Neuronal stem cell (in vitro differentiated cells): ENCODE results near the gene TENT5A.

Source experiments
- DNase-seq: peaks from one replicate; pipeline ENCODE4 v3.0.0-alpha.2; 2013; ENCODE audit warnings: low spot score
- H2AFZ ChIP-seq: one replicate; pipeline ENCODE4 v1.6.1; 2013; ENCODE audit warnings: mild to moderate bottlenecking, low read length, inconsistent platforms
- H2AK5ac ChIP-seq: 2 replicates; pipeline ENCODE4 v1.6.1; 2013; ENCODE audit warnings: low read depth, mild to moderate bottlenecking, inconsistent platforms, low read length, moderate library complexity, mixed read lengths
- H2BK120ac ChIP-seq: 2 replicates; pipeline ENCODE4 v1.6.1; 2013; ENCODE audit warnings: low read depth, mild to moderate bottlenecking, inconsistent platforms, low read length, moderate library complexity, mixed read lengths
- H2BK12ac ChIP-seq: one replicate; pipeline ENCODE4 v1.6.1; 2013; ENCODE audit warnings: low read length, inconsistent platforms
- H2BK15ac ChIP-seq: 2 replicates; pipeline ENCODE4 v1.6.1; 2013; ENCODE audit warnings: mild to moderate bottlenecking, low read length, inconsistent platforms, mixed read lengths
- H2BK5ac ChIP-seq: one replicate; pipeline ENCODE4 v1.6.1; 2013; ENCODE audit warnings: inconsistent platforms, mild to moderate bottlenecking, low read length, moderate library complexity
- H3K14ac ChIP-seq: one replicate; pipeline ENCODE4 v1.6.1; 2013; ENCODE audit warnings: low read length, inconsistent platforms
- H3K18ac ChIP-seq: 2 replicates; pipeline ENCODE4 v1.6.1; 2013; ENCODE audit warnings: low read length, inconsistent platforms
- H3K23ac ChIP-seq: 2 replicates; pipeline ENCODE4 v1.6.1; 2013; ENCODE audit warnings: low read depth, mild to moderate bottlenecking, mixed read lengths, low read length, inconsistent platforms; ENCODE audit not compliant: poor library complexity
- H3K27ac ChIP-seq: replicated peaks from 3 replicates; pipeline ENCODE4 v1.5.1; 2013; ENCODE audit warnings: low read length, inconsistent platforms
- H3K27me3 ChIP-seq, 3 experiments: 2 replicates each; pipeline ENCODE4 v1.6.1; 2013; ENCODE audit warnings: low read length in 3 of 3, mild to moderate bottlenecking in 2 of 3, inconsistent platforms in 1 of 3, low read depth in 1 of 3, mixed read lengths in 1 of 3, moderate library complexity in 1 of 3; ENCODE audit not compliant: control insufficient read depth in 3 of 3, insufficient read depth in 3 of 3
- H3K36me3 ChIP-seq, 2 donors: replicated peaks in 1 of 2; 2 replicates each; pipeline ENCODE4 v1.6.1; 2013; ENCODE audit warnings: low read length in 2 of 2; ENCODE audit not compliant: control insufficient read depth in 2 of 2, insufficient read depth in 2 of 2
- H3K4ac ChIP-seq: 2 replicates; pipeline ENCODE4 v1.6.1; 2013; ENCODE audit warnings: inconsistent platforms, mild to moderate bottlenecking, low read length, moderate library complexity
- H3K4me1 ChIP-seq, 2 donors: 1 replicate in 1 of 2; 2 replicates in 1 of 2; pipeline ENCODE4 v1.6.1; 2013; ENCODE audit warnings: low read length in 2 of 2, low read depth in 1 of 2; ENCODE audit not compliant: control insufficient read depth in 2 of 2, insufficient read depth in 1 of 2
- H3K4me2 ChIP-seq: one replicate; pipeline ENCODE4 v1.6.1; 2013; ENCODE audit warnings: mild to moderate bottlenecking, low read length, inconsistent platforms; ENCODE audit not compliant: insufficient read depth, poor library complexity, severe bottlenecking
- H3K4me3 ChIP-seq, 2 donors: 2 replicates each; pipeline ENCODE4 v1.5.1; 2013; ENCODE audit warnings: low read length in 2 of 2, mild to moderate bottlenecking in 2 of 2, inconsistent platforms in 1 of 2, moderate library complexity in 1 of 2
- H3K79me1 ChIP-seq: one replicate; pipeline ENCODE4 v1.6.1; 2013; ENCODE audit warnings: low read depth, mild to moderate bottlenecking, inconsistent platforms, low read length, moderate library complexity
- H3K9ac ChIP-seq: one replicate; pipeline ENCODE4 v1.6.1; 2013; ENCODE audit warnings: mild to moderate bottlenecking, low read depth, low read length, inconsistent platforms; ENCODE audit not compliant: poor library complexity
- H3K9me3 ChIP-seq, 2 donors: replicated peaks in 1 of 2; 2 replicates each; pipeline versions ENCODE3 to v1.6.1; 2013; ENCODE audit warnings: low read length in 2 of 2, mild to moderate bottlenecking in 2 of 2, inconsistent platforms in 1 of 2, low read depth in 1 of 2, mixed read lengths in 1 of 2, moderate library complexity in 1 of 2; ENCODE audit not compliant: control insufficient read depth in 2 of 2, insufficient read depth in 1 of 2
- H4K8ac ChIP-seq: one replicate; pipeline ENCODE4 v1.6.1; 2013; ENCODE audit warnings: low read depth, mild to moderate bottlenecking, inconsistent platforms, low read length, moderate library complexity
- H4K91ac ChIP-seq: one replicate; pipeline ENCODE4 v1.6.1; 2013; ENCODE audit warnings: low read length, low read depth, mild to moderate bottlenecking, inconsistent platforms; ENCODE audit not compliant: poor library complexity
- WGBS, 2 donors: extraction: QIAGEN DNeasy Blood & Tissue Kit; methylation state at CpG; one replicate each; pipeline ENCODE4 v1.1.7; 2013; ENCODE audit warnings: missing lambda C conversion rate in 2 of 2, mixed read lengths in 1 of 2; ENCODE audit not compliant: insufficient read length in 2 of 2, insufficient replicate concordance in 1 of 2; ENCODE audit errors: extremely low coverage in 2 of 2; 5-methylcytosine and 5-hydroxymethylcytosine counted together

Gene TENT5A

DNA sequence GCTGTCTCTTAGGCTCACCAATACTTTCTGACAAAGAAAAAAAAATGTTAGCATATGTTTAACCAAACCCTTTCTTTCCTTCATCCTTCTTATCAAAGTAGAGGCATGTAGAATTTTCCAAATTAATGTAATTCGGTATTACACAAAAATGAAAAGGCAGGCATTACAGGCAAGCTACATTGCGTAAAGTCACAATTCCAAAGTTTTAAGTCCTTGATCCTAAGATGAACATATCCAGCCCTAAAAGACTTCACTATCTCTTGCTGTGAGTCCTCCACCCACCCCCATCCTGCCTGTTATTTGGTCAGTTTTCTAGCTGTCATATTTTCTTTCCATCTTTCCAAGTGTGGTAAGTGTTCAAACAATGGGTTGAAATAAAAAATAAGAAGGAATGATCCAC lies 12.1 kb upstream of the TENT5A start:
- Histone ChIP-seq H4K8ac (no peak overlapping the region), H3K4me1 (peaks cover 0 to 3% of the 10 kb centered on the region in 2 donors), H3K9me3 (no peaks in the 10 kb centered on the region), H3K27me3 (no peaks in the 10 kb centered on the region), H2AFZ (no peak overlapping the region), H2BK5ac (no peak overlapping the region), H2AK5ac (no peak overlapping the region), H3K36me3 (no peaks in the 10 kb centered on the region), H4K91ac (no peak overlapping the region), H3K14ac (no peak overlapping the region), H3K4ac (no peak overlapping the region), H2BK12ac (no peak overlapping the region), H3K4me2 (no peak overlapping the region), H3K18ac (no peak overlapping the region), H3K79me1 (no peaks in the 10 kb centered on the region), H2BK120ac (no peak overlapping the region), H2BK15ac (no peak overlapping the region), H3K4me3 (no peak overlapping the region), H3K27ac (no peak overlapping the region), H3K23ac (no peak overlapping the region), H3K9ac (no peak overlapping the region)
- no CpG with 5 or more reads among the region's 2 CpGs for WGBS, 2 donors
- no peak for DNase-seq

DNA sequence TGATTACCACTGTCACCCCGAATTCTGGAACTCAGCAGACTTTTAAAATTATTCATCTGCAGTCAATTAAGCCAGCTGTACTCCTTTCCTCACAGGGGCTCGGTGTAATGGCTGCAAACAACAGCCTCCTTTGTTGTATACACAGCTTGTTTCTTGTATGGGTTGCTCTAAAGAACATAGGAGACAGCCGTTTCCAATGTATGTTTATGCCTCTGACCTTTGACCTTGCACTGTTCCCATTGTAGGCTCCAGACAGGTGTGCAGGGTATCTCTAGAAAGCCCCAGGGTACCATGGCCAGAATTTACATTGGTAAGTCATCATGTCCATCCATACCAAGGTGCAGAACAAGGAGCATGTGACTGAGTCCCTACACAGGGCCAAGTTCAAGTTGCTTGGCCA lies 11.5 kb upstream of the TENT5A start:
- no peak for DNase-seq
- H2AK5ac ChIP-seq: no peak overlapping the region
- no peak overlapping the region for H2BK120ac ChIP-seq
- no peak overlapping the region for H4K8ac ChIP-seq
- H3K27ac ChIP-seq: no peak overlapping the region
- H3K79me1 ChIP-seq: no peaks in the 10 kb centered on the region
- H2BK12ac ChIP-seq: no peak overlapping the region
- no peak overlapping the region for H3K18ac ChIP-seq
- no peaks in the 10 kb centered on the region for H3K36me3 ChIP-seq
- no peak overlapping the region for H3K4me3 ChIP-seq
- H3K14ac ChIP-seq: no peak overlapping the region
- H2AFZ ChIP-seq: no peak overlapping the region
- H3K23ac ChIP-seq: no peak overlapping the region
- H3K4me2 ChIP-seq: no peak overlapping the region
- H3K9me3 ChIP-seq: no peaks in the 10 kb centered on the region
- H3K27me3 ChIP-seq: no peaks in the 10 kb centered on the region
- no CpG with 5 or more reads among the region's 3 CpGs for WGBS, 2 donors
- no peak overlapping the region for H4K91ac ChIP-seq
- no peak overlapping the region for H3K9ac ChIP-seq
- H3K4me1 ChIP-seq: peaks cover 0 to 3% of the 10 kb centered on the region in 2 donors
- H2BK5ac ChIP-seq: no peak overlapping the region
- no peak overlapping the region for H3K4ac ChIP-seq
- no peak overlapping the region for H2BK15ac ChIP-seq

DNA sequence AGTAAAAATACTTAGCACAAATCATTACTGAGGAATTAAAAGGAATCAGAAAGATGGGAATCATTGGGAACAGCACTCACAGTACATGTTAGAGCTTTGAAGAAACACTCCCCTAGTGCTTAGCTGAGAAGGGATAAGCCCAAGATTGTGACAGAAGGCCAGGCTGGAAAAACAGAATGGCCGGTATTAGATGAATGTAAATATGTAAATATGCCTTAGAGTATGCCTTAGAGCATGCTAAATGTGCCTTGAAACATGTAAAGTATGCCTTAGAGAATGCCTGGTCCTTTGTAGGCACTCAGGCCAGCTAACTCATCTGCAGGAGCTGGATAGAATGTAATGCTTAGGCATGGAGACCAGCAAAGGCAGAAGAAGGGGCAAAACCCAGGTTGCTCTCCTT lies 10.6 kb upstream of the TENT5A start:
- Histone ChIP-seq H4K8ac (no peak overlapping the region), H2BK15ac (no peak overlapping the region), H2BK12ac (no peak overlapping the region), H3K4me1 (peaks cover 0 to 3% of the 10 kb centered on the region in 2 donors), H3K14ac (no peak overlapping the region), H2AK5ac (no peak overlapping the region), H3K27ac (no peak overlapping the region), H3K4me3 (no peak overlapping the region), H4K91ac (no peak overlapping the region), H3K9me3 (no peaks in the 10 kb centered on the region), H3K27me3 (no peaks in the 10 kb centered on the region), H3K4ac (no peak overlapping the region), H3K23ac (no peak overlapping the region), H2AFZ (no peak overlapping the region), H3K79me1 (no peaks in the 10 kb centered on the region), H2BK5ac (no peak overlapping the region), H3K4me2 (no peak overlapping the region), H2BK120ac (no peak overlapping the region), H3K36me3 (no peaks in the 10 kb centered on the region), H3K18ac (no peak overlapping the region), H3K9ac (no peak overlapping the region)
- DNase-seq: no peak
- WGBS, 2 donors: no CpG with 5 or more reads among the region's 1 CpG

DNA sequence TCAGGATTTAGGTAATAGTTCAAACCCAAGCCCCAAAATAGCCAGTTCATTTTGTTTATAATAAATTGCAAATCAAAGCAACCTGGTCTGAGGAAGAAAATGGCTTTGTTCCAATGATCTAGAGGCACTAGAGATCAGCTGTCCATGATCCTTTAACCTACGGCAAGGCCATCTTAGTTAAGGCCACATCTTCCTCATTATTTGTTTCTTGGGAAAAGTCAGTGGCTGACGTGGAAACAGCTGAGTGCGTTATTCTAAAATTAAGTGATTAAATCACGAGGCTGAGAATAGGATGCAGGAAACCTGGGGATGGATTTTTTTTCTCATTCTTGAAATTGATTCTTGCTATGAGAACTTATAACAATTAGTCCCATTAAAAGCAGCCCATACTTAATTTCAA lies 10.1 kb upstream of the TENT5A start:
- Histone ChIP-seq H2BK12ac (no peak overlapping the region), H2BK120ac (no peak overlapping the region), H3K4me1 (peaks cover 0 to 3% of the 10 kb centered on the region in 2 donors), H3K18ac (no peak overlapping the region), H3K4ac (no peak overlapping the region), H3K4me3 (no peak overlapping the region), H3K4me2 (no peak overlapping the region), H2AFZ (no peak overlapping the region), H4K91ac (no peak overlapping the region), H3K14ac (no peak overlapping the region), H3K27me3 (no peaks in the 10 kb centered on the region), H3K36me3 (no peaks in the 10 kb centered on the region), H2BK5ac (no peak overlapping the region), H3K23ac (no peak overlapping the region), H3K79me1 (no peaks in the 10 kb centered on the region), H2BK15ac (no peak overlapping the region), H2AK5ac (no peak overlapping the region), H3K27ac (no peak overlapping the region), H4K8ac (no peak overlapping the region), H3K9me3 (no peaks in the 10 kb centered on the region), H3K9ac (no peak overlapping the region)
- WGBS, 2 donors: no CpG with 5 or more reads among the region's 4 CpGs
- no peak for DNase-seq
